Progenitor cell of endocrine pancreas (in vitro differentiated cells): ENCODE results near the gene FAM50A. TPM values are rescaled to one million over a fixed set of nuclear protein-coding genes. Genes with fewer than 3 reads are reported as not detected.

Experiments used
- DNase-seq: peaks from one replicate; pipeline ENCODE4 v3.0.0; 2021; ENCODE audit warnings: low spot score; ENCODE audit not compliant: unreplicated experiment
- H3K27ac Mint-ChIP-seq: 2 replicates; pipeline ENCODE4 v1.8.0; 2021; ENCODE audit warnings: mild to moderate bottlenecking, moderate library complexity, mixed read lengths
- H3K27me3 Mint-ChIP-seq: 2 replicates; pipeline ENCODE4 v1.8.0; 2021; ENCODE audit warnings: mixed read lengths
- H3K36me3 Mint-ChIP-seq: 2 replicates; pipeline ENCODE4 v1.8.0; 2022; ENCODE audit warnings: mixed read lengths; ENCODE audit not compliant: insufficient read depth
- H3K4me1 Mint-ChIP-seq: 2 replicates; pipeline ENCODE4 v1.8.0; 2021; ENCODE audit warnings: low read depth, mixed read lengths
- H3K4me3 Mint-ChIP-seq: 2 replicates; pipeline ENCODE4 v1.8.0; 2021; ENCODE audit warnings: low read depth, mild to moderate bottlenecking, moderate library complexity, mixed read lengths
- H3K9me3 Mint-ChIP-seq: 2 replicates; pipeline ENCODE4 v1.8.0; 2021; ENCODE audit warnings: low read depth, mixed read lengths
- CTCF ChIP-seq: fragments of 200-600 bp; sonication (generic); IDR thresholded peaks from one replicate; pipeline ENCODE4 v1.5.0; 2021; ENCODE audit warnings: antibody characterized with exemption, mild to moderate bottlenecking; ENCODE audit not compliant: unreplicated experiment
- total RNA-seq: library from RNA; stranded (reverse); gene quantifications from 2 replicates; pipeline ENCODE4 v1.2.1, GENCODE V29; 2021

Gene FAM50A
- total RNA-seq, 1 donor from 2014 or later = 65.8 TPM

GRCh38 chrX:154429711-154430110 is 14.2 kb upstream of the FAM50A start:
- Mint-ChIP-seq H3K4me3 (peak overlapping the region; percentile 74), H3K27me3 (no peaks in the 10 kb centered on the region), H3K27ac (no peak overlapping the region), H3K4me1 (peaks cover 16% of the 10 kb centered on the region), H3K36me3 (peaks cover 9% of the 10 kb centered on the region), H3K9me3 (peaks cover 8% of the 10 kb centered on the region)
- TF ChIP-seq CTCF = no peak
- DNase-seq = no peak

GRCh38 chrX:154430479-154430878 is 13.5 kb upstream of the FAM50A start:
- H3K4me3 Mint-ChIP-seq = no peak overlapping the region
- no peak for TF ChIP-seq CTCF
- no peaks in the 10 kb centered on the region for H3K27me3 Mint-ChIP-seq
- H3K4me1 Mint-ChIP-seq = peaks cover 16% of the 10 kb centered on the region
- H3K27ac Mint-ChIP-seq = no peak overlapping the region
- H3K36me3 Mint-ChIP-seq = peaks cover 9% of the 10 kb centered on the region
- peaks cover 8% of the 10 kb centered on the region for H3K9me3 Mint-ChIP-seq
- DNase-seq = no peak

- DNase-seq = no peak
- Mint-ChIP-seq H3K9me3 (peaks cover 8% of the 10 kb centered on the region), H3K36me3 (peaks cover 9% of the 10 kb centered on the region), H3K27me3 (no peaks in the 10 kb centered on the region), H3K27ac (no peak overlapping the region), H3K4me1 (peaks cover 16% of the 10 kb centered on the region), H3K4me3 (no peak overlapping the region)
- TF ChIP-seq CTCF = no peak
These were observed 13.0 kb upstream of the FAM50A start for GRCh38 chrX:154430916-154431315.

- no peak for DNase-seq
- Mint-ChIP-seq H3K36me3 (peaks cover 9% of the 10 kb centered on the region), H3K9me3 (peaks cover 8% of the 10 kb centered on the region), H3K4me3 (no peak overlapping the region), H3K27me3 (no peaks in the 10 kb centered on the region), H3K4me1 (peaks cover 16% of the 10 kb centered on the region), H3K27ac (no peak overlapping the region)
- TF ChIP-seq CTCF = no peak
These were observed 12.6 kb upstream of the FAM50A start for GRCh38 chrX:154431341-154431740.

- DNase-seq = no peak
- Mint-ChIP-seq H3K36me3 (peaks cover 9% of the 10 kb centered on the region), H3K4me3 (no peak overlapping the region), H3K9me3 (peaks cover 8% of the 10 kb centered on the region), H3K27ac (no peak overlapping the region), H3K4me1 (peaks cover 15% of the 10 kb centered on the region), H3K27me3 (no peaks in the 10 kb centered on the region)
- no peak for TF ChIP-seq CTCF
These were observed 11.7 kb upstream of the FAM50A start for GRCh38 chrX:154432210-154432609.
